DMS79 treated with DMSO at 0.1 percent for 48 hours (cell line): ENCODE results near the gene NECAB2.
A peak's percentile ranks its signal among the peaks of the same experiment; 100 is the strongest.

ENCODE experiments used
- DNase-seq: peaks from one replicate; lab custom pipeline; 2025; lab: John Stamatoyannopoulos, UW

The NECAB2 gene

DNA sequence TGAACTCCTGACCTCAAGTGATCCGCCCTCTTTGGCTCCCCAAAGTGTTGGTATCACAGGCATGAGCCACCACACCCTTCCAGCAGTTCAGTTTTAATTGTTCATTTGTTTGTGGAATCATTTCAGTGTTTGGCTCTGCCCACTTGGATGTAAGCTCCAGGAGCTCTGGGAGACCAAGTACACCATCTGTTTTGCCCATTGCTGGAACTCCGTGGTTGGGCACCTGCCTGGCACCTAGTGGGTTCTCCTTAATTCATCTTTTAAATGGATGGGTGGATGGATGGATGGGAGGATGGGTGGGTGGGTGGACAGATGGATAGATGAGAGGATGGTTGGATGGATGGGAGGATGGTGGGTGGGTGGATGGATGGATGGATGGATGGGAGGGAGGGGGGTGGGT is 953 bp upstream of the NECAB2 start:
- no peak for DNase-seq

DNA sequence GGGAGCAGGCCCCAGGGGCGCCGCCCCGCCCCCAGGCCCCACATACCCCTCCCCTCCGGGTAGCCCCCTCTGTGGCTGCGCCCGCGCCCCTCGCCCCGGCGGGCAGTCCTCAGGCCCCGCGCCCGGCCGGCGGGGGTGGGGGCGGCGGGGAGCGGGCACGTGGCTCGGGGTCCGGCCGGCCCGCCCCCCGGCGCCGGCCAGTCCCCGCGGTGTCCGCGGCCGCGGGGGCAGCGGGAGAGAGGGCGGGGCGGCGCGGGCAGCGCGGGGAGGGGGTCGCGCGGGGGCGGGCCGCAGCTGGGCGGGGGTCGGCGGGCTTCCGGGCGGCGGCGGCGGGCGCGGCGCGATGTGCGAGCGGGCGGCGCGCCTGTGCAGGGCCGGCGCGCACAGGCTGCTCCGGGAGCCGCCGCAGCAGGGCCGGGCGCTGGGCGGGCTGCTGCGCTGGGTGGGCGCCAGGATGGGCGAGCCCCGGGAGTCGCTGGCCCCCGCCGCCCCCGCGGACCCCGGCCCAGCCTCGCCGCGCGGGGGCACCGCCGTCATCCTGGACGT is 335 bp downstream of the NECAB2 start:
- DNase-seq, result no peak

DNA sequence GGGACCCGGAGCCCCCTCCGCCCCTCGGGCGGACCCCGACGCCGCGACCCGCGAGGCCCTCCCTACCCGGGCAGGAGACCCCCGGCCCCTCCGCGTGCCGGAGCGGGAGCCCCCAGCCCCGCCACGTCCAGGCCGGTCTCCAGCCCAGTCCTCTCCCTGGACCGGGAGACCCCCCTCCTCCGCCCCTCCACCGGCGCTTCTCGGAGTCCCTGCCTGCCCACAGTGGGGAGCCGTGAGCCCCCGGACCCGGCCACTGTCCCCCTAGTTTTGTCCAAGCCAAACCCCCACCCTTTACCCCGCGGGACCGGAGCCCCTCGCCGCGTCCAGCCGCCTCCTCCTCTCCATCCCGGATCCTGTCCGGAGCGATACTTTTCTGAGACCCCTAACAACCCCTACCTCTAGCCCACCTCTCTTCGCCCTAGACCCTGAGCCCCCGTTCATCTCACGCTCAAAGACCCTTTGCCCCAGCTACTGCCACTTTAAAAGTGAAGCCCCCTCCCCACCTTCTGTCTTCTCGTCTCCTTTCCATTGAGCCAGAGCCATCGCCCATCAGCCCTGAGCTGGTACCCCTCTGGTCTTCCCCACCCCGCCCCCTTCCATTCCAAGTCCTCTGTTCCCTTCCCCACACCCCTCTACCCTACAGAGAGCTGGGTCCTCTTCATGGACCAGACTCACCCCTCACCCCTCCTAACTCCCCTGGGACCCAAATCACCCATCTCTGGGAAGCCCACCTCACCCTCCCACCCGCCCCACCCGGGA is 1.0 kb downstream of the NECAB2 start:
- DNase-seq, result no peak

DNA sequence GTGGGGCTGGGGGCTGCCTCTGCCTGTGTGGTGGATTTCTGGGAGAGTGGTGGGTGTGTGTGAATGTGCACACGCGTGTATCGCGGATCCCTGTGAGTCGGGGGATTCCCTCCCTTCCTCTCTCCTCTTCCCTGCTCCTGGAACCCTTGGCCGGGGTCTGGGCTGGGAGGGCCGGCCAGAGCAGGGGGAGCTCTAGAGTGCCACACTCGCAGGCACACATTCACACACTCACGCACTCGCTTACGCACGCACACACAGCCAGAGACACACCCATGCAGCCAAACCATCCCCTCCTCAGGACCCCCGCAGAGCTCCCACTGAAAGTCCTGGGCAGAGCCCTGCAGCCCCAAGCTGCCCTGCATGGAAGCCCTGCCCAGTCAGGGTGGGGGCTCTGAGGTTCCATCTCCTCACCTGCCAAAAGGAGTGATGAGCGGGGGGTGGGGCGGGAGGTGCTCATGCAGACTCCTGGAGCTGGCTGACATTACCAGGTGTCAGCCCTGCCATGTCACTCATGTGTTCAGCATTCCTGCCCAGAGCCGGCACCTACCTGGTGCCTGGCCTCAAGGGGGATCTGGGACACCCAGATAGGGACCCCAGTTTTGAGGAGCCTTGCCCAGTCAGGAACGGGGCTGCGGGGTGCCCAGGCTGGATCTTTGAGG is 1.9 kb downstream of the NECAB2 start:
- DNase-seq, result no peak

DNA sequence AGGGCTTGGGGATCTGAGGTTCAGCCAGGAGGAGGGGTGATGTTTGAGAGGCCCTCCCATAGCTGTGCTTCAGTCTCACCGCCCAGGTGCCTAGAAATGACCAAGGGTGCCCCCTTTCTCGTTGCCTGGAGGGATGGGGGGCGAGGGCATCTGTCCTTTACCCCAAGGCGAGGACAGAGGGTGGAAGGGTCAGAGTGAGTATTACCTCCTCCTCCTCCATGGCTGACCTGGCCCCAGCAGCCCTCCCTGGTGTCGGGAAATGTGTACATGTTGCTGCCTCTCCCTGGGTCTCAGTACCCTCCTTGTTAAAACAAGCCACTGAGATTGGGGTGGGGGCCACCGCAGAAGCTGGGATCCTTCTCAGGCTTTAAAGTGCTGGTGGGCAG is 2.4 kb downstream of the NECAB2 start:
- DNase-seq, result no peak

DNA sequence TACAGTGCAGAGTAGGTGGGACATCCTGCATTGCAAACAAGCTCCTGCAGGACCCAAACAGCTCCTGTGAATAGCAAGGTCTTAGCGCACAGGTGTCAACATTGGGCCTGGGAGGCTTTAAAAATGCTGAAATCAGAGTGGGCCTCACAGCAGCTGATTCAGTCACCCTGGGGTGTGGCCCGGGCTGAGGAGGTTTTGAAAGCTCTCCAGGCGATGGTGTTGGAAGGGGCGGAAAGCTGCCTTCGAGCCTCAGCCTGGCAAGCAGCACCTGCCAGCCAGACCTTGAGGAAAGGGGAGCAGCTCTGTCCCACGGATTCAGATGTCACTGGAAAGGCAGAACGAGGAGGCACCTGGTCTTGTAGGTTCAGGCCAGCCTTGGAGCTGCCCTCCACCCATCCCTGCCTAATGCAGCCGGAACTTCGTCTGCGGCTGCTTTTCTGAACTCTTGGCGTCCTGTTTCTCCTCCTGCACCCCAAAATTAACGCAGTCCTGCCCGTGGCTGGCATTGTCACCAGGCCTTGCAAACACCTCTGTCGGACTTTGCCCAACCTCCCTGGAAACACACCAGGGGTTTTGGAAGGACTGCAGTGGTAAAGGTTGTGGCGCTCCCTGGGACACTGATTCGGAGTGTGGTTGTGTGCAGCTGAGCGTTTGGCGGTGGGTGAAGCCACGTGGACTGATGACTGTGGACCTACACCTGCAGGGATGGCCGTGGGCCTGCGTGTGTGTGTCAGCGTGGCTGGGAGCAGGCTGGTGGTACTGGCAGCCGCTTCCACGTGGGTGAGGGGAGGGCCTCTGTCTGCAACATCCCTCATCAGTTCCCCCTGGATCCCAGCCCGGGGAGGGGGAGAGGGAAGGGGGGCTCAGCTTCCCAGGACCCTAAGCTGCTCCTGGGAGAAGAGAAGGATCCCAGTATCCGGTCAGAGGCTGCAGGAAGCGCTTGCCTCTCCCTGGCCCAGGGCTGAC is 3.4 kb downstream of the NECAB2 start:
- peak; percentile 4 for DNase-seq

DNA sequence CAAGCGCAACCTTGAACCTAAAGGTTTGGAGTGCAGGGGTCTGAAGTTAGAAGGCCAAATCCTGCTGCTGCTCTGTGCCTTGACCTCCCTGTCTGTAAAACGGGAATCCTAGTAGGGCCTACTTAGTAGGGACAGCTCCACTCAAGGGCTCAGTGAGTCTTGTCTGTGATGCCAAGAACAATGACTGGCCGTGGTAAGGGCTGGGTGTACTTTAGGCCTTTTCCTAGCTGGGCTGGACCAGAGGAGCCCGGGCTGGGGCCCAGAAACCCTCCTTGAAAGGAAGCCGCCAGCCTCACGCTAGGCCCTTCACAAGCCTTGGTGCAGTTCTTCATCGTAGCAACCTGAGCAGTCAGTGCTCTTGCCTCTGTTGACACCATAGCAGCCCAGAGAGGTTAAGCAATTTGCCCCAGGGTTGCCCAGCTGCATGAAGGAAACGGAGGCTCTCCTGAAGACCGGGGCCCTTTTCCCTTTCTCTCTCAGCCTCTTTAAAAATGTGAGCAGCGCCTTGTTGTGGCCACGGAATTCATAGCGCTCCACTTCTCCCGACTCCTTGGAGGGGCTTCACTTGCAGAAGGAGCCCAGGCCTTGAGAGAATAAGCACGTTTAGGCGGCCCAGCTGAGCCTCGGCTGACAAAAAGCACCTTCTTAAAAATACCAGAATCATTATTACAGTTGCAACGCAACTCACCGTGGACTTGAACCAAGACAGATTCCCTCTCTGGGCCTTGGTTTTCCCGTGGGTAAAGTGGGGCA is 4.4 kb downstream of the NECAB2 start:
- DNase-seq, result no peak

DNA sequence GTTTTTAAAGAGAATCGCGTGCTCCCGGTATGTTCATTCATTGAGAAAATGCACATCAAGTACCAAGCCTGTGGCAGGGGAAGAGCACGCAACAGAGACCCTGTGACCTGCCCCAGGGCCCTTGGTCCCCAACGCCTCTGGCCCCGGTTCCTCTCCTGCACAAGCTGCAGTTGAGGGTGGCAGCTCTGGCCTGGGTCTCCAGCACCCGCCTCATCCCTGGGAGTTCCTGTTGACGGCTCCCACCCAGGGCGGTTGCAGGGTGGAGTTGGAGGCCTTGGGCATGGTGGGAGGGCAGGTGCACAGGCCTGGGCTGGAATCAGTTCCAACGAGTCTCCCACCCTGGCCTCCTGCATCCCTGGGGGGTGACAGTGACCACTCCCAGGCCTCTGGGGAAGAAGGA is 5.0 kb downstream of the NECAB2 start:
- no peak for DNase-seq

DNA sequence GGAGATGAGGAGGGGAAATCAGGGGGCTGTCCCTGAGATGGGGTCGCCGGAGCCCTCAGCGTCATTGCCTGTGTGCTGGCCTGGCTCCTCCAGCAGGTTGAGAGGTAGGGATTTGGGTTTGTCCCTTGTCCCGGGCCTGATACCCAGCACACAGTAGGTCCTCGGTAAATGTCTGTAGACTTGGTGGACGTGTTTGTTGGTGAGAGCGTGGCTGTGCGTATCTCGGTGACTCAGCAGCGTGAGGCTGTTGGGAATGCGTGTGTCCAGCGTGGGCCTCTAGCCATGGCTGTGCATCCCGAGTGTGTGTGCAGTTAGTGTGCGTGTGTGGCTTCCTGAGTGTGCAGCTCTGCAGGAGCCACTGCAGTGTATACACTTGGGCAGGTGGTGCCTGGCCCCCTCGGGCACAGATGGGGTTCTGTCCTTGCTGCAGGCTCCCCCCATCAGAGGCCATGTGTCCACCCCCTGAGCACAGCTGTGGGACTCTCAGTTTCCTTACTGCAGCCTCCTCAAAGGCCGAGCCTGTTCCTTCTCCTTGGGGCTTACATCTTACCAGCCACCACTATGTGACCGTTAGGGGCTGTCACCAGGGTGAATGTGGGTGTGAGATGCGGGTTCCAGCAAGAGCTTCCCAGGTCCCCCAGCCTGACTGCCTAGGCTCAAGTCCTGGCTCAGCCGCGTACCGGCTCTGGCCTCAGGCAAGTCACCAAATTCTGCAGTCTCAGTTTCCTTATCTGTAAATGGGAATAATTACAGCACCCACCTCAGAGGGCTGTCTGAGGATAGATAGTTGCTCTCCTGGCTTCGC is 5.7 kb downstream of the NECAB2 start:
- DNase-seq, result no peak

DNA sequence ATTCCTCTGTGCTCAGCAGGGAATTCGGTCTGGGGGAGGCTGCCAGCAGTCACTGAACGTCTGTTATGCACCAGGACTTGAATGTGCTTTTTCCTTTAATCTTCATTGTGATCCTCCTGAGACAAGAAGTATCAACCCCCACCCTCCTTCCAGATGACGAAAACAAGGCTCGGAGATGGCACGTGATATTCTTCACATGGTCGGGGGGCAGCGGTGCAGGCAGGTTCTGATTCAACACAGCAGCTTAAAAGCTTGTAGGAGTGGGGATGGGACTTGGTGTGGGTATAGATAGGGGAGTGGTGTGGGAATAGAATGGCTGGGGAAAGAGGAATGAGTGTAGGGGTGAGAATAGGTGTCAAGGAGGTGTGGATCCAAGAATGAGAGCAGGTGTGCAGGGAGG is 6.4 kb downstream of the NECAB2 start:
- DNase-seq, result no peak

DNA sequence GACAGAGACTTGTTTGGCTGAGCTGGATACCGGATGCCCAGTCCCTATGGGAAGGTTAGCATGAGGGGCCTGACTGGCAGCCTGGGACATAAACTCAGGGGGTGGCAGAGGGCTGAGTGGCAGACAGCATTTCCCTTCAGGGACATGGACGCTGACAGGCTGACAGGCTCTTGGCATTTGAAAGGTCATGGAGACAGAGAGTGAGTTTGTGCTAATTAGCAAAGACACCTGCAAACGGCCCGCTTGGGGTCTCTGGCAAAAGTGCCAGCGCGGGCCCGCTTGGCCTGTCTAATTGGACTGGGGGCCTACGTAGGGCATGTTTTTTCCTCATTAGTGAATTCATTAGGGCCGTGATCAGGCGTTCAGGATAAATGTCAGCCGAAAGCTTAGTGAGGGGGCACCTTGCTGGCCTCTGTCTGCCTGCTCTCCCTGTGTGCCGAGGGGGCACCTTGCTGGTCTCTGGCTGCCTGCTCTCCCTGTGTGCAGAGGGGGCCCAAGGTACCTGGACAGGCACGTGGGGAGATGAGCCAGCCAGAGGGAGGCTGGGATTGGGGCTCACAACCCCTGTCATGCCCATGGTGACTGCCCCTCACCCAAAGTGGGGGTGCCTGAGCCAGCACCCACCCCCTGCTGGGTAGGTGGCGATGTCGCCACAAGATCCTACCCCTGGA is 7.7 kb downstream of the NECAB2 start:
- no peak for DNase-seq

DNA sequence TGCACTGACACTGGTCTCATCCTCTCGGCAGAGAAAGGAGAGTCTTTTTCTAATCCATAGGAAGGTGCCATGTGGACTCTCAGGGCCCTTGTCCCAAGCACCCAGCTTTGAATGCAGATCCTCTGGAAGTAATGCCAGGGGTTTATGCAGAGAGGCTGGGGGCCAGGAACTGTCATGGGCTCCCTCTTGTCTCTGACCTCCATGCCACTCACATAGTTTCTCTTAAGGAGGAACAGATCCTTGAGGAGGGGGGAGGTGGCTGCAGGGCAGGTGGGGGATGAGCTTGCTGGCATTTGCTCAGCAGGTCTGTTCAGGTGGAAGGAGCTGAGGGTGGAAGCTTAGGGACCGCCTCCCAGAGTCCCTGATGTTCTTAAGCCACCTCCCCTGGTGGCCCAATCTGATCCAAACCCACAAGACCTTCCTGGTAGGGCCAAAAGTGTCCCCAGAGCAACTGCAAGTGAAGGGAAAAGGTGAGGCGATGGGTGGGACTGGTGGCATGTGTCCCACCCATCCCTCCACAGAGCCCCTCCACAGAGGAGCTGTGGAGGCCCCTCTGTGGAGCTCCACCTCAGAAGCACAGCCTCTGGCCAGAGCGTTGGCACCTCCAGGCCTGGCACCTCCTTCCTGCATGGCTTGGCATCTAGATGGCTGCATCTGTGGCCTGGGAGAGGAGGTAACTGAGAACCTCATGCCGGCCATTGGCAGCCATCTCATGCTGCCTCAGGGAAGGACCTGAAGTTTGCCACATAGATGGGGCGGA is 9.2 kb downstream of the NECAB2 start:
- DNase-seq, result no peak

DNA sequence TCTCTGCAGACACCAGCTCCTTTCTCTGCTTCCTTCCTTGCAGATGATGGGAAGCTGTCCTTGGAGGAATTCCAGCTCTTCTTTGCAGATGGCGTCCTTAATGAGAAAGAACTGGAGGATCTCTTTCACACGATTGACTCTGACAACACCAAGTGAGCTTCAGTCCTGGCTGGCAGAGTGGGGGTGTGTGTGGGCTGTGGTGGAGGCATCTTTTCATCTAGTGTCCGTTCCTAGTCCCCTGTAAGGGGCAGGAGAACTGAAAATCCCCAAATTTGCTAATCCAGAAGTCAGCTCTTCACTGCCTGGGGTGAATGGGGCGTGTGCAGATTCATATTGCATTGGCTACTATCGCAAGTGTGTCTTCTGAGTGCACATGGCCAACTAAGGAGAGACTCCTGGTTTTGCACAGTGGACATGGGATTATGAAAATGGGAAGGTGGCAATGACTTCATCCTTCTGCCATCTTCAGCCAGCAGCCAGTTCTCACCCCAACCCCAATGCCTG is 10.4 kb downstream of the NECAB2 start:
- DNase-seq, result no peak

DNA sequence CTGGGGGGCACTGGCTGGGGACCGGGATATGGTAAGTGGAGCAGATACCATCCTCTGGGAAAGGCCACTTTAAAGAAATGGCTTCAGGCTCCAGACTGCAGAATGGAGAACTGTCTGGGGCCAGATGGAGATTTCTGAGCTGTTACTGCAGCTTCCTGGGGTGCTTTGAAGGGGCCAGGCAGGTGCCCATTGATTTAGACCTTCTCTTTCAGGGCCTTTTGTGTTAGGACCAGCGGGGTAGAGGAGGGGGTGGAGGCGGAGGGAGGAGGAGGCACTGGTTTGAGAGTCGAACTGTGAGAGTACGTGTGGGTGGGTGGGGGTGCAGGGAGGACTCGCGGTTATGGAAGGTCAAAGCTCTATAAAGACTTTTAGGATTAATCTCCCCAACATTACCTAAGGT is 11.4 kb downstream of the NECAB2 start:
- no peak for DNase-seq

DNA sequence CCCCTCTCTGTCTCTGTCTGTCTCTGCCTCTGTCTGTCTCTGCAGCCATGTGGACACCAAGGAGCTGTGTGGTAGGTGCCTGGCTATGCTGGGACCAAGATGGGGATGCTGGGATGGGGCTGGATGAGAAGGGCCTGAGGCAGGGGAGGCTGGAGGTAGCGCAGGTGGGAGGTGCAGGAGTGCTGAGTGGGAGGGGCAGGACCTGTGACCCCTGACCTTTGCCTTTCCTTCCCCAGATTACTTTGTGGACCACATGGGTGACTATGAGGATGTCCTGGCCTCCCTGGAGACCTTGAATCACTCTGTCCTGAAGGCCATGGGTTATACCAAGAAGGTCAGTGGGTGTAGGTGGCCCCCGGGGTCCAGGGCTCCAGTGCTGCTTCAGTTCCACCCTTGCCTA is 12.8 kb downstream of the NECAB2 start:
- DNase-seq, result no peak

DNA sequence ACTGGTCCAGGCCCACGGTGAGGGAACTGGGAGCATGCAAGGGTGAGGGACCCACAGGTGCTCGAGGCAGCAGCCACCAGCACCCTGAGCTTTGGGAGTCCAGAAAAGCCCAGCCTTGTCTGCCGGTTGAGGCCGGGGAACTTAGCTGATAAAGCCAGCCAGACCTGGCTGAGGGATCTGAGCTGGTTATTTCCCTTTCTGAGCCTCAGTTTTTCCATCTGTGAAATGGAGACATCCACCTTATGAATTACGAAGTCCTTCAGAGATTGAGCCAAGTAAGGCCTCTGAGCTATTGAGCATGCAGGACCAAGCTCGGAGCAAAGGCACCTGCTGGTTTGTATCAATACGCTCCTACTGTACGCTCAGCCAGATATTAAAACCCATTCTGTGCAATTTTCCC is 13.8 kb downstream of the NECAB2 start:
- no peak for DNase-seq

DNA sequence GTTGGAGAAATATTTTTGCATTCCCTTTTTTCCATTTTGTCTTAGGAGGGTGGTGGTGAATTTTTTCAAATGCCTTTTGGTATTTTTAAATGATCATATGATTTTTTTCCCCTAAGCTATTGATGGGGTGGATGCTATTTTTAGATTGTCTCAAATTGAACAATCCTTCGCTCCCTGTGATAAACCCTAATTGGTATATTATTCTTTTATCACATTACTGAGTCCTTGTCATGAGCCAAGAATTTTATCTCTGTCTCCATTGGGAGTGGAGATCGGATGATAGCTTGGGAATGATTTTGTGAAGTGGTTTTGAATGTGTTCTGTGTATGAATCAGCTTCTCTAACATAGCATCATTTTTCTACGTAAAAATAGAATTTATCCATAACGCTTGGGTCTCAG is 15.4 kb downstream of the NECAB2 start:
- no peak for DNase-seq

DNA sequence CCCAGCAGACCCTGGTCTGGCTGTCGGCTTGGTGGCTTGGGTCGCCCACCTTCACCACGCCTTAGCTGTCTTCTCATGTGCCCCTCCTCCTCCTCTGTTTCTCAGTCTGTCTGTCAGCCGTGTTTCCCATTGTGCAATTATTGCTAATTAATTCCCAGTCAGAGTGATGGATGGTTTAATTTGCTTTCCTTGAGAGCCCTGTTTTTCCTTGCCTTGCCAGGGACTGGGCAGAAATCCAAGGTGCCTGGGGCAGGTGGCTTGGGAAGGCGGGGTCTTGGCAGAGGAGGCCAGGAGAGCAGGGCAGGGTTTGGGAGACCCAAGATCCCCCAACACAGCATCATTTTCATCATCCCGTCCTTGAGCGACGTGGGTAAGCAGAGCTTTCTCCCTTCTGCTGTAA is 21.3 kb downstream of the NECAB2 start:
- peak; percentile 62 for DNase-seq

DNA sequence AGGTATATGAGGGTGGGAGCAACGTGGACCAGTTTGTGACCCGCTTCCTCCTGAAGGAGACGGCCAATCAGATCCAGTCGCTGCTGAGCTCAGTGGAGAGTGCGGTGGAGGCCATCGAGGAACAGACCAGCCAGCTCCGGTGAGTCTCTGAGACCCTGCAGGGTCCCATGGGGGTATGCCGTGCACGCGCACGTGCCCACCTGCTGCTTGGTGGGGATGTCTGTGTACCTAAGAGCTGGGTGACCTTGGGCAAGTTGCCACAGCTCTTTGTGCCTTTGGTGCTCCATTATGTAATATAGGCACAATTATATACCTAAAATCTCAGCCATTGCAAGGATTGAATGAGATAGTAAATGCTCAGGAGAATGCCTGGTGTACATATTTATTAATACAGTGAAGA is 22.4 kb downstream of the NECAB2 start:
- DNase-seq, result no peak
